ENCODE measurements around the gene EIPR1.

DNA sequence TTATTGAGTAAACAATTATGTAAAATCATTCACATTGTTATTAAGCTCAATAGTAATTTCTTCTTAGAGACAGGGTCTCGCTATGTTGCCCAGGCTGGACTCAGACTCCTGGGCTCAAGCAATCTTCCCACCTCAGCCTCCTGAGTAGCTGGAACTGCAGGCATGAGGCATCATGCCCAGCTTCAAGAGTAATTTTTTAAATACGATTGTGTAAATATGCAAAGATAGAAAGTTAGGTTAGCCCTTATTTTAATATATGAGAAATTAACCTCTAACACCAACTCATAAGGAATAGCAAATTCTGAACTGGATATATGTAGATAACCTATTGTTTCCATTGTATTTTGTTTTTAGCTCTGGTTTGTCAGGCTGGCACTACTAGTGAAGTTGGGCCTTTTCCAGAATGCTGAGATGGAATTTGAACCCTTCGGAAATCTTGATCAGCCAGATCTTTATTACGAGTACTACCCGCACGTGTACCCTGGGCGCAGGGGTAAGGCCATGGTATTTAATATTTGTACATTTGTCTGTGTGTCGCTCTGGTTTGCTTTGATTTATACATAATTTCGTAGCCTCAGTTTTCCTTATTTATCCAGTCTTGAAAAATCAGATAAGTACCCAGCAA is 46.7 kb upstream of the EIPR1 start:
- TF ChIP-seq, protein P1, sequence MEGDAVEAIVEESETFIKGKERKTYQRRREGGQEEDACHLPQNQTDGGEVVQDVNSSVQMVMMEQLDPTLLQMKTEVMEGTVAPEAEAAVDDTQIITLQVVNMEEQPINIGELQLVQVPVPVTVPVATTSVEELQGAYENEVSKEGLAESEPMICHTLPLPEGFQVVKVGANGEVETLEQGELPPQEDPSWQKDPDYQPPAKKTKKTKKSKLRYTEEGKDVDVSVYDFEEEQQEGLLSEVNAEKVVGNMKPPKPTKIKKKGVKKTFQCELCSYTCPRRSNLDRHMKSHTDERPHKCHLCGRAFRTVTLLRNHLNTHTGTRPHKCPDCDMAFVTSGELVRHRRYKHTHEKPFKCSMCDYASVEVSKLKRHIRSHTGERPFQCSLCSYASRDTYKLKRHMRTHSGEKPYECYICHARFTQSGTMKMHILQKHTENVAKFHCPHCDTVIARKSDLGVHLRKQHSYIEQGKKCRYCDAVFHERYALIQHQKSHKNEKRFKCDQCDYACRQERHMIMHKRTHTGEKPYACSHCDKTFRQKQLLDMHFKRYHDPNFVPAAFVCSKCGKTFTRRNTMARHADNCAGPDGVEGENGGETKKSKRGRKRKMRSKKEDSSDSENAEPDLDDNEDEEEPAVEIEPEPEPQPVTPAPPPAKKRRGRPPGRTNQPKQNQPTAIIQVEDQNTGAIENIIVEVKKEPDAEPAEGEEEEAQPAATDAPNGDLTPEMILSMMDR (IDR thresholded peaks at IDR 0.05; ENCODE audit: insufficient read depth, low read length, poor library complexity, severe bottlenecking): peak; percentile 3
- no peak for TF ChIP-seq EZH2phosphoT487 (conservative IDR thresholded peaks at IDR 0.05; ENCODE audit: low read length)
